ENCODE measurements around the gene PXMP2. TPM values are rescaled to one million over a fixed set of nuclear protein-coding genes. Genes with fewer than 3 reads are reported as not detected.

Gene PXMP2
- total RNA-seq, 1 donor = 19.2 TPM

DNA sequence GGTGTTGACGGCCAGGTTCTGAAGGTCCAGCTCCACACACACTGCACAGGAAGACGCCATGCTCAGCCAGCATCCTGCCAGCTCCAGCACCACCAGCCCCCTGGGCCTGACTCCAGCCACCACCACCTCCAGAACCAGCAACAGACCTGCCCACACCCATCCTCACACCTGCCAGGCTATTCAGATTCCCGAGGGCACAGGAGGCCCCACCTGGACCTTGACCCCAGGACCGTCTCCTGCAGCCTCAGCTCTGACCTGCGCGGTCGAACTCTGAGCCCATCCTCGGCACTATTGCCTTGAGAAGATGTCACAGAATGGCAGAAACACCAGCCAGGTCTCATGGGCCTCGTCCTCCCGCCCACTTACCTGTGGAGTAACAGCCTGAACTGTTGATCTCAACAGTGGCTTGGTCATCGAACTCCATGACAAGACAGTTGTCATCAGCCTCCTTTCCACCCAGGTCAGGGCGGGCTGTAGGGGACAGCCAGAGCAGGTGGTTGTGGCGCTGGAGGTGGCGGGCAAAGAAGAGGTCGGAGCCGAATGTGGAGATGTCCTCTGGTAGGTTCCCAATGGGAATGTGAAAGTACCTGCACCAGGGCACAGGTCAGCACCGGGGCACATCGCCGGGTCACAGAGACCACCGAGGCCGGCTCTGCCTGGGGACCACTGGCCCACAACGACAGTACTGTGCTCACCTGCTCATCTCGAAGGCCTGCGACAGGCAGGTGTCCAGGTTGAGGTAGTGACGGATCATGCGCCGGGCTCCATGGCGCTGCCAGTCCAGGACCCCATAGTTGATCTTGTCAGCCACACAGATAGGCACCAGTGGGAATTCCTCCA is 45.4 kb upstream of the PXMP2 start:
- no peak for TF ChIP-seq CTCF (IDR thresholded peaks at IDR 0.05; ENCODE audit: insufficient read depth, low read length)
- no peak for DNase-seq (ENCODE audit: low read depth)
- H3K4me3 ChIP-seq (ENCODE audit: low read depth, low read length) = no peak overlapping the region

DNA sequence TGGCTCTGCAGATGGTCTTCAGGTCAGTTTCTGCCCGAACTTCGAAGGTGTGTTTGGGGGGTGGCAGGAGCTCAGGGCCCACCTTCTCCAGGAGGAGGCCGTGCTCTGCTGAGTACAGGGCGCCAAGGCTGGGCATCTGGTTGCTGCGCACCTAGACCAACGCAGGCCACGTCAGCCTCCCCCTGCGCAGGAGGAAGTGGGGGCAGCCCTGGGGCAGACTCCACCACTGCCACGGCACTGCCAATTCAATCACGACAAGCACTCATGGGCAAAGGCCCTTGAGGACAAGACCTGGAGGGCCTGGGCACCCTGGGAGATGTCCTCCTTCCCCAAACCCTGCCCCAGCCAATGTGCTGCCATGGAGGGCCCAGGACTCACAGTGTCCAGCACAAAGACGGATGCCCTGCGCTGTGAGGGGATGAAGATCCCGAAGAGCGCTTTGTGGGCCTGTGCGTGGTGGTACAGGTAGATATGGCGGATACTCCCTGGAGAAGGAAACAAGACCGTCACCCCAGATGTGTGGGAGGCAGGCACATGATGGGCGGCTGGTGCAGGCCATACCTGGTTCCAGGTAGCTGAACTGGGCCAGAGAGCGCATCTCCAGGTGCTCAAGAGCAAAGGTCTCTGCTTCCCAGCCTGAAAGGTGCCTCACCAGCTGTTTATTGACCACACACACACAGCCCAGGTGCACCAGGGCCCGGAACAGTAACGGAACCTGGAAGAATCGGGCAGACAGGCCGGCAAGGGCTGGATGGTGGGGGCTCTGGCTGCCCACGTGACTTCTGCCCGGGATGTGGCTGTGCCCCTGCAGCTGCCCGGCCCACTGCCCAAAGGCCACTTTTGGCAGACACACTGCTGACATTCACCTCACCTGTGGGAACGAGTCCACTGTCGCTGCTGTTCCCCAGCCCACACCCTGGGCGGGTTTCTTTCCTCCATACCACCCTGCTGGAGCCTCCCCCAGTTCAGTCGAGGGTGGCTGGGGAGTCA is 44.2 kb upstream of the PXMP2 start:
- no peak overlapping the region for H3K4me3 ChIP-seq (ENCODE audit: low read depth, low read length)
- no peak for TF ChIP-seq CTCF (IDR thresholded peaks at IDR 0.05; ENCODE audit: insufficient read depth, low read length)
- no peak for DNase-seq (ENCODE audit: low read depth)

DNA sequence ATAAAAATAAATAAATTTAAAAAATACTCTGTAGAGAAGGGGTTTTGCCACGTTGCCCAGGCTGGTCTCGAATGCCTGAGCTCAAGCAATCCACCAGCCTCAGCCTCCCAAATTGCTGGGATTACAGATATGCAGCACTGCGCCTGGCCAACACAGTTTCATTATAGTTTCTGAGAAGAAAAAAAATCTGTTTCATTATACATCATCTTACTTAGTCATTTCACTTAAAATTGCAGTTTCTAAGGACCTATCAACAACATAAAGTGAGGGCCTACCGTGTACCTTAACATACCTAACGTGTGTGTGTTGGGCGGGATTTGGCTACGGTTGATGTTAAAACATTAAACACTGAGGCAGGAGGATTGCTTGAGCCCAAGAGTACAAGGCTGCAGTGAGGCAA is 40.5 kb upstream of the PXMP2 start:
- no peak overlapping the region for H3K4me3 ChIP-seq (ENCODE audit: low read depth, low read length)
- no peak for TF ChIP-seq CTCF (IDR thresholded peaks at IDR 0.05; ENCODE audit: insufficient read depth, low read length)
- no peak for DNase-seq (ENCODE audit: low read depth)

DNA sequence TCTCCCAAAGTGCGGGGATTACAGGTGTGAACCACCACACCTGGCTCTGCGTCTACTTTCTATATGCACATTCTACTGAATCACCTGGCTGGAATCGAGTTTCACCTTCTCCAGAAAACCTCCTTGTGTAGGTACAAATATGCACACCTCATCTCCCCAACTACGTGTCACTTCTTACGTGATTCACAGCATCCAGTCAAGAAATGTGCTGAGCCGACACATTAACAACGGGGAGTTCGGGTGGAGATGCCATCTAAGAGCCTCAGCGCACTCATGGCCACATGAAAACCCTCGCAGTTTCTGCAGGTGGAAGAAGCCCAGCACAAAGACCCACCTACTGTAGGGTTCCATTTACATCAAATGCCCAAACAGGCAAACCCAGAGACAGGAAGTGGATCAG is 39.5 kb upstream of the PXMP2 start:
- DNase-seq (ENCODE audit: low read depth) = no peak
- H3K4me3 ChIP-seq (ENCODE audit: low read depth, low read length) = no peak overlapping the region
- TF ChIP-seq CTCF (IDR thresholded peaks at IDR 0.05; ENCODE audit: insufficient read depth, low read length) = no peak

GRCh38 chr12:132648616-132649225 is 38.7 kb upstream of the PXMP2 start:
- DNase-seq (ENCODE audit: low read depth) = no peak
- no peak overlapping the region for H3K4me3 ChIP-seq (ENCODE audit: low read depth, low read length)
- no peak for TF ChIP-seq CTCF (IDR thresholded peaks at IDR 0.05; ENCODE audit: insufficient read depth, low read length)

GRCh38 chr12:132649226-132649945 is 38.0 kb upstream of the PXMP2 start:
- TF ChIP-seq CTCF (IDR thresholded peaks at IDR 0.05; ENCODE audit: insufficient read depth, low read length) = no peak
- no peak for DNase-seq (ENCODE audit: low read depth)
- no peak overlapping the region for H3K4me3 ChIP-seq (ENCODE audit: low read depth, low read length)

Data from fibroblast of the aortic adventitia (primary cell).